Measurements from ENCODE around the gene MEOX1.

Gene MEOX1

GRCh38 chr17:43625606-43626005, 36.1 kb downstream of the MEOX1 start:
- no peak for TF ChIP-seq CTCF (conservative IDR thresholded peaks at IDR 0.05; ENCODE audit: low read depth, low read length)
- no peak overlapping the region for H3K4me3 ChIP-seq (ENCODE audit: low read depth, low read length)
- no peak for DNase-seq (ENCODE audit: low read depth)

- H3K4me3 ChIP-seq (ENCODE audit: low read depth, low read length): no peak overlapping the region
- TF ChIP-seq CTCF (conservative IDR thresholded peaks at IDR 0.05; ENCODE audit: low read depth, low read length): no peak
These were observed 41.1 kb downstream of the MEOX1 start for GRCh38 chr17:43620581-43620980.

GRCh38 chr17:43620147-43620546, 41.6 kb downstream of the MEOX1 start:
- no peak for TF ChIP-seq CTCF (conservative IDR thresholded peaks at IDR 0.05; ENCODE audit: low read depth, low read length)
- no peak for DNase-seq (ENCODE audit: low read depth)
- H3K4me3 ChIP-seq (ENCODE audit: low read depth, low read length): no peak overlapping the region

More at GRCh38 chr17:43620581-43620980, 41.1 kb downstream of the MEOX1 start:
- no peak for DNase-seq (ENCODE audit: low read depth)

GRCh38 chr17:43619705-43620104, 42.0 kb downstream of the MEOX1 start:
- no peak overlapping the region for H3K4me3 ChIP-seq (ENCODE audit: low read depth, low read length)
- no peak for DNase-seq (ENCODE audit: low read depth)
- no peak for TF ChIP-seq CTCF (conservative IDR thresholded peaks at IDR 0.05; ENCODE audit: low read depth, low read length)

- DNase-seq (ENCODE audit: low read depth): no peak
- H3K4me3 ChIP-seq (ENCODE audit: low read depth, low read length): no peak overlapping the region
These were observed 43.4 kb downstream of the MEOX1 start for GRCh38 chr17:43618276-43618675.

GRCh38 chr17:43616852-43617251, 44.9 kb downstream of the MEOX1 start:
- no peak for DNase-seq (ENCODE audit: low read depth)
- H3K4me3 ChIP-seq (ENCODE audit: low read depth, low read length): no peak overlapping the region
- TF ChIP-seq CTCF (conservative IDR thresholded peaks at IDR 0.05; ENCODE audit: low read depth, low read length): no peak

More at GRCh38 chr17:43618276-43618675, 43.4 kb downstream of the MEOX1 start:
- TF ChIP-seq CTCF (conservative IDR thresholded peaks at IDR 0.05; ENCODE audit: low read depth, low read length): no peak

GRCh38 chr17:43616421-43616820, 45.3 kb downstream of the MEOX1 start:
- TF ChIP-seq CTCF (conservative IDR thresholded peaks at IDR 0.05; ENCODE audit: low read depth, low read length): no peak
- no peak overlapping the region for H3K4me3 ChIP-seq (ENCODE audit: low read depth, low read length)
- no peak for DNase-seq (ENCODE audit: low read depth)
